Cardiac septum (tissue), 1 donor: Measurements from ENCODE around the gene SLC25A5. TPM values are rescaled to one million over a fixed set of nuclear protein-coding genes. Genes with fewer than 3 reads are reported as not detected.
"Not testable (repeated sequence)": the region's sequence is repeated elsewhere in the genome, so short reads cannot be mapped to it uniquely, and the experiment has no call there.

Experiments used
- DNase-seq: peaks from one replicate; pipeline ENCODE4 v3.0.0-alpha.2; 2020; ENCODE audit warnings: low spot score
- intact Hi-C: fragments of 100-400 bp; cut with DNase I; formaldehyde crosslinking; loops from one replicate; pipeline ENCODE4 v1.14.0; 2022
- total RNA-seq: library from RNA; stranded (reverse); fragmentation: NEBNext Ultra II Directional; extraction: Animal tissue kit (Norgen Biotek cat#: 25700); gene quantifications from one replicate; pipeline ENCODE4 v1.2.1, GENCODE V29; 2021
- donor health status: DM: no; HTN: no; CAD: no.

The SLC25A5 gene
- total RNA-seq, 1 donor from 2014 or later, result 251 TPM

GRCh38 chrX:119500061-119500800 is 32.0 kb downstream of the SLC25A5 start:
- no peak for DNase-seq
- intact Hi-C loops, result no loop called here

GRCh38 chrX:119501511-119502148 is 33.4 kb downstream of the SLC25A5 start:
- no peak for DNase-seq
- intact Hi-C loops, result no loop called here

- intact Hi-C loops, result no loop called here
- no peak for DNase-seq
Observed at GRCh38 chrX:119502727-119503483, 34.7 kb downstream of the SLC25A5 start.

GRCh38 chrX:119503484-119503861 is 35.2 kb downstream of the SLC25A5 start:
- DNase-seq, result no peak
- intact Hi-C loops, result no loop called here

- DNase-seq, intact Hi-C loops: not testable (repeated sequence)
Observed at GRCh38 chrX:119505145-119505544, 36.9 kb downstream of the SLC25A5 start.

- intact Hi-C loops, result no loop called here
- DNase-seq, result no peak
Observed at GRCh38 chrX:119505945-119506344, 37.7 kb downstream of the SLC25A5 start.

- DNase-seq, result no peak
- intact Hi-C loops, result no loop called here
Observed at GRCh38 chrX:119507206-119507605, 39.0 kb downstream of the SLC25A5 start.

- intact Hi-C loops, result loop anchor here (10.0 kb wide), 2 partner anchors 93 to 97 kb away; partner anchors contain the start of gene NKRF
- DNase-seq, result no peak
Observed at GRCh38 chrX:119512146-119512800, 44.0 kb downstream of the SLC25A5 start.

- no peak for DNase-seq
- intact Hi-C loops, result loop anchor here (2.0 to 10.0 kb wide), 3 partner anchors 89 to 215 kb away; partner anchors contain the start of gene NKRF
Observed at GRCh38 chrX:119516157-119516702, 48.0 kb downstream of the SLC25A5 start.

GRCh38 chrX:119518371-119518770 is 50.1 kb downstream of the SLC25A5 start:
- intact Hi-C loops, result loop anchor here (10.0 kb wide), 2 partner anchors 86 to 104 kb away; partner anchors contain the start of gene NKRF

More at GRCh38 chrX:119518371-119518770, 50.1 kb downstream of the SLC25A5 start:
- no peak for DNase-seq

Other genes with a start within 250 kb of the SLC25A5 start
- 16.5 TPM for gene PGRMC1, start 232.2 kb upstream of the SLC25A5 start, total RNA-seq
- gene SLC25A43, start 69.1 kb upstream of the SLC25A5 start, total RNA-seq, result 2.1 TPM
- 17.8 TPM for gene STEEP1, start 97.0 kb downstream of the SLC25A5 start, total RNA-seq
- gene UBE2A, start 106.1 kb downstream of the SLC25A5 start, total RNA-seq, result 59.4 TPM
- 5.3 TPM for gene NKRF, start 138.0 kb downstream of the SLC25A5 start, total RNA-seq
- gene SEPTIN6, start 224.7 kb downstream of the SLC25A5 start, total RNA-seq, result 10.1 TPM